GM19452 (cell line): ENCODE data around the gene CFAP65.

ENCODE experiments used
- ATAC-seq: cut with Tn5 transposase; IDR thresholded peaks from one replicate; pipeline ENCODE4 v1.9.1; 2021; ENCODE audit not compliant: unreplicated experiment

Gene CFAP65

DNA sequence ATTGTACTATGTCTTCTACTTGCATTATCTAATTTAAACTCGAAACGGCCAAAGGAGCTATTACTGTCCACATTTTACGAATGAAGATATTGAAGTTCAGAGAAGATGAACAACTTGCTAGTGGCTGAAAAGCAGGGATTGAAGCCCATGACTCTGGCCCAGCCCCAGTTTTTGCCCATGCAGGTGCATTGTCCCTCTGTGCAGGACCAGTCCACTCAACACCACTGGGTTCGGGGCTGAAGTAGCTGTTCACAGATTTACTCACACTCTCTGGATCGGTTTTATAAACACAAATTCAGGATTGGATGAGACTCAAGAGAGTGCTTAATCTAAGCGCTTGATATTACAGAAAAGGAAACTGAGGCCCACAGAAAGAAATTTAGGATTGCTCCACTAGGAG is 20.8 kb upstream of the CFAP65 start:
- no peak for ATAC-seq

DNA sequence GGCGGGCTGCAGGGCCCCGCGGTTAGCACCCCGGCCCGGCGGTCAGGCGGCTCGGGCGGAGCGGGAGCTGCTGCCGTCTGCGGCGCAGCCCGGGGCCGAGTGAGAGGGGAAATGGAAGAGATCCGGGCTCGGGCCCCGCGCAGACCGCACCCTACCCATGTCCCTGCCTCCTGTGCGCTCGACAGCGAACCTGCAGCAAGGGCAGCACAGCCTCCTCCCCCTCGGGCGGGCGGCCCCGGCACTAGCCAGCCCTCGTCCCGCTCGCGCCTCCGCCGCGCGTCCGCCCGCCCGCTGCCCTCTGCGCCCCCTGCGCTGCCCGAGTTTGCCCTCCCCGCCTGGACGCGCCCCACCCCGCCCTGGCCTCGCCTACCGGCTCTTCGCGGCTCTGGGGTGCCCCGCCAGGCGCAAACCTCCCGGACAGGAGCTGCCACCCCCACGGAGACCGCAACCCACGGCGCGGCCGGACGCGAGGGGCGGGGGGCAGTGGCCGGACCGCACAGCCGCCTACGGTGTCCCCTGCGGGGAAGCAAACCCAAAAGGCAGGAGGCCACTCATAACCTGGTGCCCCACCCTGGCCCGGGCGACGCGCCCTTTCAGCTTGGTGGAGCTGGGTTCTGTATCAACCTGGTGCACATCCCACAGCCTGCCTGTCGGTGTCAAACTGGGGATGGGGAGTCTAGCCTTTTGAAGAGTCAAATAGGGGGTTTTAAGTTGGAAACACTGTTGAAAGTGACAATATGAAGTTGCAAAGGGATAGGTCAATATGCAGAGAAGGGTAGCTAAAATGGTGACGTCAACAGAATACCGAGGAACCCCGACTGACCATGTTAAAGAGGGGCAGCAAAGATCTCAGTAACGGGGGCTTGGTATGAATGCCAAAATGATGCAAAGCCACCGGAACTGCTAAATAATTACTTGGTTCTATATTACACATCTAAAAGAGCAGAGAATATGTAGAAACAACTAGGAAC is 19.8 kb upstream of the CFAP65 start, which contains the start of gene IHH:
IHH (minus strand) TSS at position 101 of the 971 bp plus-strand sequence. CDS start 454 bp downstream, outside the sequence.
- no peak for ATAC-seq

DNA sequence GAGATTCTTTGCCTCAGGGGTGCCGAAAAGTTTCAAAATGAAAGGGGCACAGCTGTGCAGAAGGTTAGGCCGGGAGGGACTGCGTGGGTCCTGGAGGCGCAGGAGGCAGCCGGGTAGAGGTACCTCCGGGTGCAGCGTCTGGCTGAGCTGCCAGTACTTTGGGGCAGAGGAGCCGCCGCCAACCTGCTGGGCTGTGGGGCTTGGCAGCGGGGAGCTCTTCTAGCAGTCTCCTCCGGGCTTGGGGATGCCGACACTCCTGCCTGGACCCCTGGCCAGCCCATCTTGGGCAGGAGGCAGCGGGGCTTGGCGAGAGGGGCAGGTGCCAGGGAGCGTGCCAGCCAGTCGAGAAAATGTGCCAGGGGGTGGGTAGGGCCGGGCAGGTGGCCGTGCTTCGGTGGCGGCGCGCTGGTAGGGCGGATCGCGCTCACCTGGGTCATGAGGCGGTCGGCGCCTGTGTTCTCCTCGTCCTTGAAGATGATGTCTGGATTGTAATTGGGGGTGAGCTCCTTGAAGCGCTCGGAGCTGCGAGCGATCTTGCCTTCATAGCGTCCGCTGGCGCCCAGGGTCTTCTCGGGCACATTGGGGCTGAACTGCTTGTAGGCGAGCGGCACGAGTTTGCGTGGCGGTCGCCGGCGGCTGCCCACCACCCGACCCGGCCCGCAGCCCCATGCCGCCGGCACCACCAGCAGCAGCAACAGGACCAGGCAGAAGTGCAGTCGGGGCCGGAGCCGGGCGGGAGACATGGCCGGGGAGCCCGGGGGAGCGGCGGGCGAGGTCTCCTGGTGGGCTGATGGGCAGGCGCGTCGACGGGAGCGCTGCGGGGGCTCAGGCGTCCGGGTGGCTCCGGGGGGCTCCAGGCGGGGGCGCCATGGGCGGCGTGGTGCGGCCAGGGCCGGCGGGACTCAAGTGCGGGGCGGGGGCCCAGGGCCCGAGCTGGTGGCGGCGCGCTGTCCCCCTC is 18.7 kb upstream of the CFAP65 start:
- ATAC-seq, result no peak

DNA sequence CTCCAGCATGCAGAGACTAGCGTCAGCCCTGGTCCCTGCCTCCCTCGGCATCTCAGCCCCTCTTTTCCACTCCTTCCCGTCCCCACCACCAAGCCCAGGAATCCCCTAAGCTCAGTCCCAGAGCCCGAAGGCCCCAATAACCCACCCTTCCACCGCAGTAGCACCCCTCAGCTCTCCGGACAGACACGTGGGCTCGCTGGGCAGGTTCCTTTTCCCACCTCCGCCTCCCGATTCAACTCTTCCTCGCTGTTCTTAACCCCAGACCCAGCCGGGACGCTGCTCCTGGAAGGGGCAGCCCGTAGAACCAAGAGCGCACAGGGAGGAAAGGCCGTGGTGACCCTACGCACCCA is 18.0 kb upstream of the CFAP65 start:
- no peak for ATAC-seq

DNA sequence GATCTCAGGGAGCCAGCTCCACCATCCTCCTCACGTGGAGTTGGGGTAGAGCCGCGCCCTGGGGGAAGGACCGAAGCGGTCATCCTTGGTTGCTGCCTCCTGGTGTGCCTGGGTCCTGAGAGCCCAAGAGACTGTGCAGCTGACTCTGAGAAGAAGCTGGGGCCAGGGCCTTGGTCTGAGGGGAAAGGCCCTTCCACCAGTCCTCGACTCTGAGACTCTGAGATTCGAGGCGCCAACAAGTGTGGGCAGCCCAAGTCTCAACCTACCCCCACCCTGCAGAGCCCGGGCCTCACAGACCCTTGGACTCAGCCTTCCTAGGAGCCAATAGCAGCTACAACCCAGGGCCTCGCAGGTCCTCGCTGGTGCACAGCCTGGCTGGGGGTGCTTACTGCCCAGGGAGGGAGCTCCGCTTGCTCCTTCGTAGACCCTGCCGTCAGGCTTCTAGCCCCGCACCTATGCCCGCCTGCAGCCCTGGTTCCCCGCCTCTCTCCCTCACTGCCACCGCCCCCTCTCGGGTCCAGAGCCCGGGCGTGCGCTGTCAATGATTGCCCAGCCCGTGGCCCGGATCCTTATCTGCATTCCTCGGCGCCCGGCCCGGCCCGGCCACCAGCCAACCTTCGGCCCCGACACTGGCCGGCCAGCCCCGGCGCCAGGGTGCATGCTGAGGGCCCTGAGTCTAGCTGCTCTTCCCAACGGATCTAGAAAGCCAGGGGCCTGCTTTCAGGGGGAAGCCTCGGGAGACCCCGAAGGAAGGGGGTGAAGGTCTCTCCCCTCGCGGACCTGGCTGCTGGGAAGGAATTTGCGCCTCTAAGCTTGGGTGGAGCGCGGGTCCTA is 17.4 kb upstream of the CFAP65 start:
- ATAC-seq, result no peak

DNA sequence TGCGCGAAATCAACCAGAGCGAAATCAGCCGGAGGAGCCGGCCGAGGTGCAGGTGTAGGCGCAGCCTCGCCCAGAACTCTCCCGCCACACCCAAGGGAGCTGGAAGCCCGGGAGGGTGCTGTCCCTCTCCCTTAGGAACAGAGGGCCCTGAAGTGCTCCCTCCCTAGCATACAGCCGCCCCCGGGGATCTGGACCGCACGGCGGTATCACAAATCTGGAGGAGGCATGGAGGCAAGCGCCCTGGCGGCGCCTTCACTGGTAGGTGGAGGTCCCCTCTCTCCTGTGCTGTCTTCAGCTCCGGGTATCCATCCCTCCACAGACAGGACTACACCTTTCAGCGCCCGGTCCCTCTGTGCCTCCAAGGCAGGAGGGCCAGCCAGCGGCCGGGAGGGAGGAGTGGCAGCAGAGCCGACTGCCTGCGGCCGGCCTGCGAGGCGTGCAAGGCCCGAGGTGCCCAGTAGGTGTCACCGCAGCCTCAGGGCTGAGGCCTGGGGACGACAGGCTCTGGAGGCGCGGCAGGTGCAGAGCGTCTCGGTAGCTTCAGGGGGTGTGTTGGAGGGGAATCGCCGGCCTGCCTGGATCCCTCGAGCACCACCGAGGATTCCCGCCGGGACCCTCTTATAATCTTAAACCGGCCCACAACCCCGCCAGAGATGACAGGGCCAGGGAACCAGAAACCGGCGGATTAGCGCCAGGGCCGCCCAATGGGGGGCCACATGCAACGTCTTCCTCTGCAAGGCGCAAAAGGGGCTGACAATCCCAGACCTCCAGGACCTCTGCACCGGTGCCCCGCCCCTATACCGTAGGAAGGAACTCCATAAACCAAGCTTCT is 16.6 kb upstream of the CFAP65 start:
- peak; percentile 93 for ATAC-seq

DNA sequence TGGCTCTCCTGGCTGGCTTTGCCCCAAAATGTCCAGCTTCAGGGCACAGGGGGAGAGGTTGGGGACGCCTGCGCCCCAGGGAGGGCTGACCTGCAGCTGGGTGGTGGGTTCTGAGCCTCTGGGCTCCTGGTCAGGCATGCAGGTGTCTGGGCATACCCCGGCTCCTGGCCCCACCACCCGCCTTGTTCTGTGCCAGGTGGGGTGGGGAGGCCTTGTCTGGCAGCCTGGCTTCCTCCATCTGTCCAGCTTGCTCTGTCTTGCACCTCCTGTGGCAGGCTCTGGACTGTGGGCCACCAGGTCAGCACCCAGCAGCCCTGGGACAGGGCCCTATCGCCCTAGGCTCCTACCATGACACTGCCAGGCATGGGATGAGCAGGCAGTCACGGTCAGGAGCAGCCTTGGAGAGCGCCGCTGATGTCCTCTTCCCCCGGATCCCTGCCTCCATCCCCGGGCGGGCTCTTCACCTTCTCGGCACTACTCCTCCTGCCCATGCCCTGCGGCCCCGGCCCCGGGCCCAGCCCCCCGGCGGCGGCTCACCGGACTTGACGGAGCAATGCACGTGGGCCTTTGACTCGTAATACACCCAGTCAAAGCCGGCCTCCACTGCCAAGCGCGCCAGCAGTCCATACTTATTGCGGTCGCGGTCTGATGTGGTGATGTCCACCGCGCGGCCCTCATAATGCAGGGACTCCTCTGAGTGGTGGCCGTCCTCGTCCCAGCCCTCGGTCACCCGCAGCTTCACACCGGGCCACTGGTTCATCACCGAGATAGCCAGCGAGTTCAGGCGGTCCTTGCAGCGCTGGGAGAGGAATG is 15.8 kb upstream of the CFAP65 start:
- no peak for ATAC-seq

DNA sequence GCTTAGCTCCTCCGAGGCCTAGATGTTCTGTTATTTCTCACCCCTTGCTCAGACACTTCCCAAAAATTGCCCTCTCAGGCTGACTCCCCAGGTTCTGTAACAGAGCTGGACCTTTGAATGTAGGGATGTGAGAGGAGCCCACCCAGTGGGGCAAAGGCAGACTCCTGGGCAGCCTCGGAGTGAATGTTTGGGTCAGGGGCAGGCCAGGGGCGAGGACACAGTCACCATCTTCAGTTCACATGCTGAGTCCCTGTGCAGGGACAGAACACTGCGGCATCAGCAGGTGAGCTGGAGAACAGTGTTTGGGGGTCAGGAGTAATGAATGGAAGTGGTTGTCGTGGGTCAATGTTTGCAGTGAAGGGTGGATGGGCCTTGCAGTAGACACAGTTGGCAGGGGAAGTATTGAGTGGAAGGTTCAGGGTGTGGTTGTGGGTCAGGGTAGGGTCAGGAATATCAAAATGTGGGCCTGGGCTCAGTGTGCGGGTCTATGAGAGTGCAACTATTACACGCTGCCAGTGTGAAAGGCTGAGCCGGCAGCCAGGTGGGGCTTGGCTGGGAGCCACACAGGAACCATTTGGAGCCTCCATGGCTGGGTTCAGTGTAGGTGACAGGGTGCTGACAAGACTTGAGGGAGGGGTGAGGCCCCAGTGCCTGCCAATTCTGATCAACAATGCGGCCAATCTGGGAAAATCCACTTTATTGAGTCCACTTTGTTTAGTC is 15.0 kb upstream of the CFAP65 start:
- ATAC-seq, result no peak

DNA sequence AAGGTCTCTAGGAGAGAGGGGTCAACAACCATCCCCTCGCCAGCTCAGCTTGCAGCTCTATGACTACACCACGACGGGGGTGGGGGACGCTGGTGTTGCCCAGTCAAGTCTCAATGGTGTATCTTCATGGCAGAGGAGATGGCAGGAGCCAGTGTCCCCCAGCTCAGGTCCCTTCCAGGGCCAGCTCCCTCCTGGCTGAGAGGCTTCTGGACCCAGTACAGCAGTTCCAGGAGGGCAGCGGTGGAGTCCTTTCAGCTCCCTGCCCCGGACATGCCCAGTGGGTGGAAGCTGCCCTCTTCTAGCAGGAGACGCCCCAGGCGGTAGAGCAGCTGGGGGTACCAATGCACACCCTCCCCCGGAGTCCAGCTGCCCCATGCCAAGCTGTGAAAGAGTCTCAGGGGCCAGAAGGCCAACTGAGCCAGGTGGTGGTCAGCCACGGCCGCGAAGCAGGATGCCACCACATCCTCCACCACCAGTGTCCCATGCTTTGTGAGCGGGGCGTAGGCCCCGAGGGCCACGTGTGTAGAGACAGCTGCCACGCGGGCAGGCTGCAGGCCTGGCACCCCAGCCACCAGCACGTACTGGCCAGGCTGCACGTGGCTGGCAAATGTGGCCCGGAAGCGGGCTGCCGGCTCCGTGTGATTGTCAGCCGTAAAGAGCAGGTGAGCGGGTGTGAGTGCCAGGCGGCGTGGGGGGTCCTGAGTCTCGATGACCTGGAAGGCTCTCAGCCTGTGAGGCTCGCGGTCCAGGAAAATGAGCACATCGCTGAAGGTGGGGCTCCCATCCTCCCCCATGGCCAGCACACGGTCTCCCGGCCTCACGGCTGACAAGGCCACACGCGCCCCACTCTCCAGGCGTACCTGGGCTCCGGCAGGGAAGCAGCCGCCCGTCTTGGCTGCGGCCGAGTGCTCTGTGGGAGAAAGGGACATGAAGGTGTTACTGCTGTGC is 13.9 kb upstream of the CFAP65 start:
- no peak for ATAC-seq

DNA sequence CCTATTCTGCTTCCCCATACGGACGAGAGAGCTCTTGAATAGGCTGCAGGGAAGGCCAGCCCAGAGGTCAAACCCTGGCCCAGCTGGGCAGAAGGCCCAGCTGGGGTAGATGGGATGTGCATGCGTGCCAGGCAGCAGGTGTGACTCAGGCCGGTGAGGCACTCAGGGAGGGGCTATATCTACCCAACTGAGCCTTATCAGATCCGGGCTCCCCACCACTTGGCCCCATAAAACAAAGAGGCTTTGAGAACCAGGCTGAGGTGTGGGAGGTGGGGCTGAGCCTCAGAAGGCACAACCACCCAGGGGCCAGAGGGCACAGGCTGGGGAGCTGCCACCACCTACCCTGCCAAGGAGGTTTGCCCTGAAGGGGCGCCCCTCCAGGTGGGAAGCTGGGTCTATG is 8.0 kb upstream of the CFAP65 start:
- ATAC-seq, result no peak

DNA sequence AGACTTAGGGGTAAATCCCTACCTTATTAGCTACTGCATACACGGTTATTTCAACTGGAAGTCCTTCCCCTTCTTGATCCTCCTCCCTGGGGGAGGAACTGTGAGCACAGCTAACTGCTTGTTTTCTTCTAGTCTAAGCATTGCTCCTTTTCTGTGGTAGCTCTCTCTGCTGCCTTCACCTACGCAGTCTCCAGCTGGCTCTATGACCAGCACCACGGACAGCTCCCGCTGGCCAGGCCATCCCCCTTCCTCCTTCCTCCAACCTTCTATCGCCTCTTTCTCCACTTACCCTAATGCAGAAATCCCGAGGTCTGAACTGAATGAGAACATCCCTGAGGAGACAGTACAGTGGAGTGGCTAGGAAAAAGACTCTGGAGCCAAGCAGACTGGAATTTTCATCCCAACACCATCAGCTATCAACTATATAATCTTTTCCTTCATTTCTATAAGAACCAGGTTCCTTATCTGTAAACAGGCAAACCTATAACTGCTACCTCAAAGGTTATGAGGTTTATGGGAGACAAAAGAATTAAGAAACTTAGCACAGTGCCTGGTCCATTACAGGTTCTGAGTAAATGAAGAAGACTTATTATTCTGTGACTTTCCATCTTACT is 4.7 kb upstream of the CFAP65 start:
- ATAC-seq, result no peak

DNA sequence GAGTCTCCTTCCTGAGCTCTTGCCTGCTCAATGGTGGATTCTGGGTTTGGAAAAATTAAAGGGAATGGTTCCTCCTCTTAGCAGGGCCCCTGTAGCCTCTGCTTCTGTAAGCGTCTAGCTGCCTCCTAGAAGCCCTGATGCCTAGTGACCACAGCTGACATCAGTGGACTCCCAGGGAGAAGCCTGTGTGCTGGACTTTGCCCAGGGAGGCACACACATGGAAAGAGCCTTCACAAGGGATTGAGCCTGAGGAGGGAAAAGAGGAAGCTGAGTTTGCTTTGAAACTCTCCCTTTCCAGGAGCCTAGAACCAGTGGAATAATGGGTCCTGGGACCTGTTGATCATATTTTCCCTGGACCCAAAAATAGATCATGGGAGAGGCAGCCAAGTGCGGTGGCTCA is 1.4 kb upstream of the CFAP65 start:
- no peak for ATAC-seq

DNA sequence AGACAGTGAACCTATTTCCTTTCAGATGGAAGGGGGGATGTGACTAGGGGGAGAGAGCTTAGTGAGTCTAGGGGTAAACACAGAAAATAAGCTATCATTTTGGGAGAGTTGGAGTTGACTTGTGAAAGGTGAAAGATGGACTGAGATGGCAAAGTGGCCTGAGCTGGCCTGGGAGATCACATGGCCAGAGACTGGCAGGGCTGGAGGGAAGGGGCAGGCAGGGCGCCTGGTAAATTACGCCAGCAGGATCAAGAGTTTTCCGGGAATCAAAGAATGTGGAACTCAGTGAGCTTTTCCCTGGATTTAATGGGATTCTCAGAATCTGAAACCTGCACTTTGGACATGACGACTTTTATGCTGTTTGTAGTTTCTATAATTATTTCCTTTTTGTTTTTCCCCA is 841 bp upstream of the CFAP65 start:
- ATAC-seq, result no peak

DNA sequence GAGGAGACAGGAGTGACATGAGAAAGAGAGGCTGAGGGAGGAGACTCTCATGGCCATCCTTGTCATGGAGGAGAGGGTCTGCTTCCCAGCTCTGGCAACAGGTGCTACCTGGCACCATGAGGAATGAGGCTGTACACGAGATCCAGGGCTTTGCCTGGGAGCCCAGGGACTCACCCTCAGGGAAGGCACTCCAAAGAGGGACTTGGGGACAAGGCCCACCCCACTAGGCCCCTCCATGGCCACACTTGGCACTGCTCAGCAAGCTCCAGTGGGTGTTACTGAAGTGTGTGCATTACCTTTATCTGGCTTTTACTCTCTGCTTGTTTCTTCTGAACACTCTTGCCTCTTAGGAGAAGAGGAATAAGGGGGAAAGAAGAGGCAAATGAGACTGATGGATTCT is 2.7 kb downstream of the CFAP65 start:
- ATAC-seq, result no peak

DNA sequence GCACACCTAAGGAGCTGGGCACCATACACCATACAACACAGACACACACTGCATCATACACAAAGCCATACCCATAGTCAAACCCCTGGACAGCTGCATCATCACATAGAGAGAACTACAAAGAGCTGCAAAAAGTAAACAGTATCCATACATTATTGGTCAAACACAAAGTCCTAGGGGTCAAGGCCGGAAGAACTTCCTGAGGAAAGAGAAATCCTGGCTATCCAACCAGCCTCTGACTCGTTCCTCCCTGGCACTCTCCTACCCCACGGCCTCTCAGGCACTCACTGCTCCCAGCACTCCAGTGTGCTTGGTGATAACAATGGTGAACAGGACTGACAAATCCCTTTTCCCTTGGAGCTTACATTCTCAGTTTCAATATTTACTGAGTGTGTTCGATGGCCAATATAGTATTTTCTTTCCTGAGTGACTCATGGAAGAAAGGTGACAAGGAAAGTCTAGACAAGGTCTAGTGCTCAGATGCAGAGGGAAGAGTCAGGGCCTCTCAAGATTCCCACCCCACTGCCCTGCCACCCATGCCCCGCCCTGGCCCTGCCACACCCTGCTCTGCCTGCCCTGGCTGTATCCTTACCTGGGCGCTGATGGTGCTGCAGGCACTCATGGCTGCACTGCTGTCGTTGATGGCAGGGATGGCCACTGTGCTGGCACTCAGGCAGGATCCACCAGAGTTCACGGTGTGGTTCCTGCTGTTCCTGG is 3.4 kb downstream of the CFAP65 start:
- ATAC-seq, result no peak

DNA sequence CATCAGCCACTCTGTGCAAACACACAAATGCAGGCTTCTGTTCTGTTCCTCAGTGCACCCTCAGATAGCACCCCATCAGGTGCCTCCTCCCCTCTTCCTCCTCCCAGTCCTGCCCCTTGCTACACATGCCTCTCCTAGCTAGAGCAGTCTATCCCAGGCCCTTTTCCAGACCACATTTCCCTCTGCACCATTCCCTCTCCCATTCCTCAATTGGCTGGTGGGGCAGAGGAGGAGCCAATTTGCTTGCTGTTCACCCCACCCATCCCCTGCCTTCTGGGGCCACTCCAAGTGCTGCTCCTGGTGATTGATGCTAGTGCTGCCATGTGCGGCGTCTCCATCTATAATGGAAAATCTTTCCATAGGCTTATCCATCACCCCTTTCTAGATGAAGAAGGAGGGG is 5.4 kb downstream of the CFAP65 start:
- no peak for ATAC-seq
